ENCODE data around the gene CTPS2.
"Not testable (repeated sequence)": the region's sequence is repeated elsewhere in the genome, so short reads cannot be mapped to it uniquely, and the experiment has no call there.

CTPS2 gene

GRCh38 chrX:16601885-16602284 lies 110.6 kb downstream of the CTPS2 start:
- no peak for DNase-seq

GRCh38 chrX:16594490-16594889 lies 118.0 kb downstream of the CTPS2 start:
- no peak for DNase-seq

GRCh38 chrX:16593801-16594200 lies 118.7 kb downstream of the CTPS2 start:
- DNase-seq = no peak

- DNase-seq = no peak
Measured at GRCh38 chrX:16592194-16592770, 120.2 kb downstream of the CTPS2 start.

- DNase-seq = no peak
Measured at GRCh38 chrX:16589826-16590225, 122.6 kb downstream of the CTPS2 start.

GRCh38 chrX:16589211-16589610 lies 123.3 kb downstream of the CTPS2 start:
- no peak for DNase-seq

GRCh38 chrX:16588266-16588665 lies 124.2 kb downstream of the CTPS2 start:
- DNase-seq = no peak

GRCh38 chrX:16587836-16588235 lies 124.6 kb downstream of the CTPS2 start:
- DNase-seq = no peak

GRCh38 chrX:16586377-16587112 lies 125.9 kb downstream of the CTPS2 start:
- DNase-seq = no peak

GRCh38 chrX:16585486-16586376 lies 126.7 kb downstream of the CTPS2 start:
- DNase-seq = no peak

GRCh38 chrX:16580004-16580797 lies 132.3 kb downstream of the CTPS2 start:
- DNase-seq = not testable (repeated sequence)

- no peak for DNase-seq
Measured at GRCh38 chrX:16579517-16579916, 133.0 kb downstream of the CTPS2 start.

- no peak for DNase-seq
Measured at GRCh38 chrX:16578218-16578617, 134.3 kb downstream of the CTPS2 start.

GRCh38 chrX:16577483-16578029 lies 134.9 kb downstream of the CTPS2 start:
- DNase-seq = no peak

GRCh38 chrX:16575388-16575787 lies 137.1 kb downstream of the CTPS2 start:
- DNase-seq = not testable (repeated sequence)

- no peak for DNase-seq
Measured at GRCh38 chrX:16573781-16574180, 138.7 kb downstream of the CTPS2 start.

GRCh38 chrX:16567681-16568080 lies 144.8 kb downstream of the CTPS2 start:
- DNase-seq = no peak

- no peak for DNase-seq
Measured at GRCh38 chrX:16566571-16566970, 145.9 kb downstream of the CTPS2 start.

GRCh38 chrX:16560173-16560572 lies 152.3 kb downstream of the CTPS2 start:
- no peak for DNase-seq

GRCh38 chrX:16559206-16559619 lies 153.3 kb downstream of the CTPS2 start:
- DNase-seq = no peak

GRCh38 chrX:16558489-16558888 lies 154.0 kb downstream of the CTPS2 start:
- DNase-seq = no peak

- DNase-seq = no peak
Measured at GRCh38 chrX:16552546-16552945, 159.9 kb downstream of the CTPS2 start.

GRCh38 chrX:16547644-16548043 lies 164.8 kb downstream of the CTPS2 start:
- no peak for DNase-seq

Measured in activated naive CD4-positive, alpha-beta T cell treated with anti-CD3 and anti-CD28 coated beads, Interleukin-2, amount 50 U/mL, for 16 hours (primary cell).